Adrenal gland (tissue), 5 donors: Measurements from ENCODE around the gene SLC25A43.
"Not testable (repeated sequence)": the region's sequence is repeated elsewhere in the genome, so short reads cannot be mapped to it uniquely, and the experiment has no call there.

ENCODE experiments used
- POLR2A ChIP-seq, 2 donors: fragments of 450-650 bp; IDR thresholded peaks; one replicate each; pipeline ENCODE4 v1.6.1; 2017; ENCODE audit warnings: antibody characterized with exemption in 2 of 2, mild to moderate bottlenecking in 2 of 2, moderate library complexity in 1 of 2
- TF ChIP-seq, protein P1 (sequence below), 6 experiments: fragments of 450-650 bp in 4 of 6; fragments of 200-600 bp in 2 of 6; sonication (generic) in 1 of 6; IDR thresholded peaks; 1 replicate in 5 of 6; 2 replicates in 1 of 6; pipeline versions ENCODE4 v1.5.1 to v1.8.0; 2016 to 2021; ENCODE audit warnings: antibody characterized with exemption in 6 of 6, mild to moderate bottlenecking in 2 of 6, moderate library complexity in 1 of 6
- donor health status: DM: no; HTN: no; CAD: no.

DNA sequence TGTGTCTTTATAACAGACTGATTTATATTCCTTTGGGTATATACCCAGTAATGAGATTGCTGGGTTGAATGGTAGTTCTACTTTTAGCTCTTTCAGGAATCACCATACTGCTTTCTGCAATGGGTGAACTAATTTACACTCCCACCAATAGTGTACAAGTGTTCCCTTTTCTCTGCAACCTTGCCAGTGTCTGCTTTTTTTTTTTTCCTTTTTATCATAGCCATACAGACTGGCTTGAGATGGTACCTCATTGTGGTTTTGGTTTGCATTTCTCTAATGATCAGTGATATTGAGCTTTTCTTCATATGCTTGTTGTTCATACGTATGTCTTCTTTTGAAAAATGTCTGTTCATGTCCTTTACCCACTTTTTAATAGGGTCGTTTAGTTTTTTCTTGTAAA, 27.3 kb upstream of the SLC25A43 start:
- not testable (repeated sequence) for TF ChIP-seq POLR2A (IDR thresholded peaks at IDR 0.05)
- TF ChIP-seq, protein P1, sequence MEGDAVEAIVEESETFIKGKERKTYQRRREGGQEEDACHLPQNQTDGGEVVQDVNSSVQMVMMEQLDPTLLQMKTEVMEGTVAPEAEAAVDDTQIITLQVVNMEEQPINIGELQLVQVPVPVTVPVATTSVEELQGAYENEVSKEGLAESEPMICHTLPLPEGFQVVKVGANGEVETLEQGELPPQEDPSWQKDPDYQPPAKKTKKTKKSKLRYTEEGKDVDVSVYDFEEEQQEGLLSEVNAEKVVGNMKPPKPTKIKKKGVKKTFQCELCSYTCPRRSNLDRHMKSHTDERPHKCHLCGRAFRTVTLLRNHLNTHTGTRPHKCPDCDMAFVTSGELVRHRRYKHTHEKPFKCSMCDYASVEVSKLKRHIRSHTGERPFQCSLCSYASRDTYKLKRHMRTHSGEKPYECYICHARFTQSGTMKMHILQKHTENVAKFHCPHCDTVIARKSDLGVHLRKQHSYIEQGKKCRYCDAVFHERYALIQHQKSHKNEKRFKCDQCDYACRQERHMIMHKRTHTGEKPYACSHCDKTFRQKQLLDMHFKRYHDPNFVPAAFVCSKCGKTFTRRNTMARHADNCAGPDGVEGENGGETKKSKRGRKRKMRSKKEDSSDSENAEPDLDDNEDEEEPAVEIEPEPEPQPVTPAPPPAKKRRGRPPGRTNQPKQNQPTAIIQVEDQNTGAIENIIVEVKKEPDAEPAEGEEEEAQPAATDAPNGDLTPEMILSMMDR (IDR thresholded peaks at IDR 0.05), result not testable (repeated sequence)
